ENCODE results near the gene MALL. TPM values are rescaled to one million over a fixed set of nuclear protein-coding genes. Genes with fewer than 3 reads are reported as not detected.

MALL gene
- total and polyA plus RNA-seq, 4 donors: 1.6 to 4.2 (median 2.7) TPM

DNA sequence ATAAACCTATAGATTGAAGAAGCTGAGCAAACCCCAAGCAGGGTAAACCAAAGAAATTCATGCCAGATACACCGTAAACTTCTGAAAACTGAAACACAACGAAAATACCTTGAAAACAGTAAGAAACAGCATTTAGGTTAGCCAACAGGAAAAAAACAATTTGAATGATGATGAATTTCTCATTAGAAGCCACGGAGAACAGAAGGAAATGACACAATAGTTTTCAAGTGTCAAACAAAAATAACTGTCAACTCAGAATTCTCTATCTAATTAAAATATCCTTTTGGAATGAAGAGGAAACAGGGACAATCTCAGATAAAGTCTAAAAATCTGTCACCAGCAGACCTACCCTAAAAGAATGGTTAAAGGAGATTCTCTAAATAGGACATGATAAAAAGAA is 37.3 kb upstream of the MALL start:
- 70% methylated on average over 3 of the region's 3 CpGs for WGBS
- no peak overlapping the region for H3K9ac ChIP-seq (ENCODE audit: low read depth in 1 of 2, low read length in 2 of 2)
- TF ChIP-seq FOXA2 (IDR thresholded peaks at IDR 0.05): no peak

DNA sequence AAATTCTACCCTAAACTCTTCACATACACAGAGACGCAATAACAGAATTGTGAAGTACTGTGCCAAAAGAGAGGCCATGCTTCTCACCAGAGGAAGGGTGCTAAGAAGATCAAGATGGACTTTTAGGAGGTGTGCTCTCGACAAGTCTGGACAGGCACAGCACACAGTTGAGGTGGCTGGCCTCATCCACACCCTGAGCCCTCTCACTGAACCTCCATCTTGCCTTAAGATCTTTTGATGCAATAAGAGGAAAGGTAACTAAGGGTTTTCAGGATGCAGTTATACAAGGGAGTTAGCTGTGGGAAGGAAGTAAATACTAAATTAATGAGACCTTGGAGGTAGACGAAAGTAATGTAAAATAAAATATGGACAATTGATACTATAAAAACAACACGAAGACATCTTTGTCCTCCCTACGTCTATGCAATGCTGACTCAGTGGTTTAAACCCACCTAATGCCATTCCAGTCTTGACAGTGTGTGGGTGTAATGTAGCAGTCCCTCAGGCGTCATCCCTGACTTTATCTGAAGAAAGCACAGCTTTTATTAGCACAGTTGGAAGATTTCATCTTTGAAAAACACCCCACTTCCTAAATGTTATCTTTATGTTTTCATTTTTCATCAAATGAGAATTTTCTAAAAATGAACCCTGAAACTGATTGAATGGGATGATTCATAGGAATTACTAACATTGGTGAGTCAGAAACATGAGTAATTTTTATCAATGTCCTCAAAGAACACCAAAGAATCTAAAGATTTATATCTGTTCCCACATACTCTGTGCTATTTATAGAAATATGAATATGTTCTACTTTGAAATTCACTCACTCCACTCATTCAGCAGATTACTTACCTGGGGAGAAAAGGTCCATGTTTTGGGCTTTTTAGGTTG is 34.0 kb upstream of the MALL start:
- Histone ChIP-seq H3K27ac (ENCODE audit: low read depth in 1 of 2, low read length in 2 of 2) (no peak overlapping the region), H3K27me3 (ENCODE audit: control insufficient read depth in 4 of 4, insufficient read depth in 4 of 4, low read length in 3 of 4) (peaks cover 0 to 3% (median 0%) of the 10 kb centered on the region in 4 donors), H3K9ac (ENCODE audit: low read depth in 1 of 2, low read length in 2 of 2) (no peak overlapping the region), H3K4me3 (ENCODE audit: low read depth in 1 of 3, low read length in 3 of 3) (no peak overlapping the region), H3K9me3 (ENCODE audit: control insufficient read depth in 4 of 4, low read length in 3 of 4) (no peaks in the 10 kb centered on the region), H3K36me3 (ENCODE audit: control insufficient read depth in 4 of 4, insufficient read depth in 3 of 4, low read depth in 1 of 4, low read length in 3 of 4) (no peaks in the 10 kb centered on the region), H3K4me1 (ENCODE audit: control insufficient read depth in 4 of 4, insufficient read depth in 4 of 4, low read length in 3 of 4) (no peaks in the 10 kb centered on the region)
- DNase-seq (ENCODE audit: low spot score): no peak
- WGBS: 84% methylated on average over 6 of the region's 6 CpGs
- TF ChIP-seq SP1 (IDR thresholded peaks at IDR 0.05) (no peak), ZBTB33 (IDR thresholded peaks at IDR 0.05) (no peak), JUND (IDR thresholded peaks at IDR 0.05) (no peak), TAF1 (conservative IDR thresholded peaks at IDR 0.05) (no peak), HNF4A (conservative IDR thresholded peaks at IDR 0.05) (no peak)

More for the DNA sequence above, 37.3 kb upstream of the MALL start:
- no peaks in the 10 kb centered on the region for H3K36me3 ChIP-seq (ENCODE audit: control insufficient read depth in 4 of 4, insufficient read depth in 3 of 4, low read depth in 1 of 4, low read length in 3 of 4)
- H3K4me1 ChIP-seq (ENCODE audit: control insufficient read depth in 4 of 4, insufficient read depth in 4 of 4, low read length in 3 of 4): peaks cover 0 to 3% (median 0%) of the 10 kb centered on the region in 4 donors
- no peak for DNase-seq (ENCODE audit: low spot score)
- no peaks in the 10 kb centered on the region for H3K9me3 ChIP-seq (ENCODE audit: control insufficient read depth in 4 of 4, low read length in 3 of 4)
- H3K4me3 ChIP-seq (ENCODE audit: low read depth in 1 of 3, low read length in 3 of 3): no peak overlapping the region
- H3K27me3 ChIP-seq (ENCODE audit: control insufficient read depth in 4 of 4, insufficient read depth in 4 of 4, low read length in 3 of 4): peaks cover 0 to 3% (median 0%) of the 10 kb centered on the region in 4 donors
- no peak overlapping the region for H3K27ac ChIP-seq (ENCODE audit: low read depth in 1 of 2, low read length in 2 of 2)

- H3K36me3 ChIP-seq (ENCODE audit: control insufficient read depth in 4 of 4, insufficient read depth in 3 of 4, low read depth in 1 of 4, low read length in 3 of 4): no peaks in the 10 kb centered on the region
- TF ChIP-seq ZBTB33 (IDR thresholded peaks at IDR 0.05) (no peak), REST (IDR thresholded peaks at IDR 0.05) (no peak), RXRA (IDR thresholded peaks at IDR 0.05) (no peak), FOXA2 (IDR thresholded peaks at IDR 0.05) (no peak), TAF1 (conservative IDR thresholded peaks at IDR 0.05) (no peak), EGR1 (IDR thresholded peaks at IDR 0.05; ENCODE audit: low read depth in 2 of 2) (no peak)
- TF ChIP-seq, protein P1, sequence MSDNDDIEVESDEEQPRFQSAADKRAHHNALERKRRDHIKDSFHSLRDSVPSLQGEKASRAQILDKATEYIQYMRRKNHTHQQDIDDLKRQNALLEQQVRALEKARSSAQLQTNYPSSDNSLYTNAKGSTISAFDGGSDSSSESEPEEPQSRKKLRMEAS (IDR thresholded peaks at IDR 0.05): no peak
- no peak overlapping the region for H3K27ac ChIP-seq (ENCODE audit: low read depth in 1 of 2, low read length in 2 of 2)
- no peaks in the 10 kb centered on the region for H3K4me1 ChIP-seq (ENCODE audit: control insufficient read depth in 4 of 4, insufficient read depth in 4 of 4, low read length in 3 of 4)
- H3K4me3 ChIP-seq (ENCODE audit: low read depth in 1 of 3, low read length in 3 of 3): no peak overlapping the region
- no peak for DNase-seq (ENCODE audit: low spot score)
- peaks cover 0 to 3% (median 0%) of the 10 kb centered on the region in 4 donors for H3K27me3 ChIP-seq (ENCODE audit: control insufficient read depth in 4 of 4, insufficient read depth in 4 of 4, low read length in 3 of 4)
- 83% methylated on average over 2 of the region's 2 CpGs for WGBS
- no peaks in the 10 kb centered on the region for H3K9me3 ChIP-seq (ENCODE audit: control insufficient read depth in 4 of 4, low read length in 3 of 4)
- H3K9ac ChIP-seq (ENCODE audit: low read depth in 1 of 2, low read length in 2 of 2): no peak overlapping the region
These were observed 31.3 kb upstream of the MALL start for GRCh38 chr2:110146945-110147332.

Measured in liver (tissue), 9 donors.